ENCODE measurements around the gene PGA3.
"Not testable (repeated sequence)": the region's sequence is repeated elsewhere in the genome, so short reads cannot be mapped to it uniquely, and the experiment has no call there.

PGA3 gene

GRCh38 chr11:61207636-61208310, 4.5 kb downstream of the PGA3 start:
- not testable (repeated sequence) for DNase-seq (ENCODE audit: low read depth in 2 of 2)

- DNase-seq (ENCODE audit: low read depth in 2 of 2), result not testable (repeated sequence)
Measured at GRCh38 chr11:61210629-61211028, 7.3 kb downstream of the PGA3 start.

- not testable (repeated sequence) for DNase-seq (ENCODE audit: low read depth in 2 of 2)
Measured at GRCh38 chr11:61211327-61211952, 8.1 kb downstream of the PGA3 start.

GRCh38 chr11:61212202-61212601, 8.9 kb downstream of the PGA3 start:
- not testable (repeated sequence) for DNase-seq (ENCODE audit: low read depth in 2 of 2)

GRCh38 chr11:61213711-61214324, 10.5 kb downstream of the PGA3 start:
- not testable (repeated sequence) for DNase-seq (ENCODE audit: low read depth in 2 of 2)

- DNase-seq (ENCODE audit: low read depth in 2 of 2), result not testable (repeated sequence)
Measured at GRCh38 chr11:61218306-61218705, 15.0 kb downstream of the PGA3 start.

GRCh38 chr11:61219016-61219415, 15.7 kb downstream of the PGA3 start:
- DNase-seq (ENCODE audit: low read depth in 2 of 2), result not testable (repeated sequence)

- not testable (repeated sequence) for DNase-seq (ENCODE audit: low read depth in 2 of 2)
Measured at GRCh38 chr11:61222047-61222446, 18.7 kb downstream of the PGA3 start, which contains the start of gene PGA4. Gene PGA4, plus strand, starts transcription at chr11:61222347. Its CDS starts 54 bp downstream, at chr11:61222401.

GRCh38 chr11:61222692-61223091, 19.4 kb downstream of the PGA3 start:
- not testable (repeated sequence) for DNase-seq (ENCODE audit: low read depth in 2 of 2)

GRCh38 chr11:61226457-61227137, 23.3 kb downstream of the PGA3 start:
- DNase-seq (ENCODE audit: low read depth in 2 of 2), result not testable (repeated sequence)

GRCh38 chr11:61229458-61229857, 26.1 kb downstream of the PGA3 start:
- not testable (repeated sequence) for DNase-seq (ENCODE audit: low read depth in 2 of 2)

- DNase-seq (ENCODE audit: low read depth in 2 of 2), result not testable (repeated sequence)
Measured at GRCh38 chr11:61231033-61231432, 27.7 kb downstream of the PGA3 start.

- DNase-seq (ENCODE audit: low read depth in 2 of 2), result not testable (repeated sequence)
Measured at GRCh38 chr11:61231585-61231984, 28.3 kb downstream of the PGA3 start.

GRCh38 chr11:61232548-61233145, 29.3 kb downstream of the PGA3 start:
- not testable (repeated sequence) for DNase-seq (ENCODE audit: low read depth in 2 of 2)

GRCh38 chr11:61237130-61237529, 33.8 kb downstream of the PGA3 start:
- DNase-seq (ENCODE audit: low read depth in 2 of 2), result not testable (repeated sequence)

- not testable (repeated sequence) for DNase-seq (ENCODE audit: low read depth in 2 of 2)
Measured at GRCh38 chr11:61240288-61240687, 37.0 kb downstream of the PGA3 start.

- DNase-seq (ENCODE audit: low read depth in 2 of 2), result not testable (repeated sequence)
Measured at GRCh38 chr11:61240875-61241274, 37.6 kb downstream of the PGA3 start, which contains the start of gene PGA5. Gene PGA5, plus strand, starts transcription at chr11:61241175. Its CDS starts 52 bp downstream, at chr11:61241227.

GRCh38 chr11:61241526-61241925, 38.2 kb downstream of the PGA3 start:
- not testable (repeated sequence) for DNase-seq (ENCODE audit: low read depth in 2 of 2)

- DNase-seq (ENCODE audit: low read depth in 2 of 2), result not testable (repeated sequence)
Measured at GRCh38 chr11:61245284-61245964, 42.1 kb downstream of the PGA3 start.

- DNase-seq (ENCODE audit: low read depth in 2 of 2), result not testable (repeated sequence)
Measured at GRCh38 chr11:61248071-61248470, 44.8 kb downstream of the PGA3 start.

GRCh38 chr11:61249201-61249600, 45.9 kb downstream of the PGA3 start:
- DNase-seq (ENCODE audit: low read depth in 2 of 2), result not testable (repeated sequence)
